Measurements from ENCODE around the gene C1orf122.

DNA sequence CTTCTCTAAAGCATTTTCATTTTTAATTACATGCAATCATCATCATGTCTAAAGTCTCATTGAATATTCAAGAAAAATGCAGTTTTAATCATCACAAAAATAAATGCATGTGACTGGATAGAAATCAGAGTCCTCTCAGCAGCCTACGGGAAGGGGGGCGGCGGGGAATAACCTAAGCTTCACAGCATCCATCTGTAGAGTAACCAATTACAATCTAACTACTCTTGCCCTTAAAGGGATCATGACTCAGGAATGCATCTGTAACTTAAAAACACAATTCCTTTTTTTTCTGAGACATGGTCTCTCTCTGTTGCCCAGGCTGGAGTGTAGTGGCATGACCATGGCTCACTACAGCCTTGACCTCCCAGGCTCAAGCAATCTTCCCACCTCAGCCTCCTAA is 29.2 kb downstream of the C1orf122 start:
- TF ChIP-seq, protein P1, sequence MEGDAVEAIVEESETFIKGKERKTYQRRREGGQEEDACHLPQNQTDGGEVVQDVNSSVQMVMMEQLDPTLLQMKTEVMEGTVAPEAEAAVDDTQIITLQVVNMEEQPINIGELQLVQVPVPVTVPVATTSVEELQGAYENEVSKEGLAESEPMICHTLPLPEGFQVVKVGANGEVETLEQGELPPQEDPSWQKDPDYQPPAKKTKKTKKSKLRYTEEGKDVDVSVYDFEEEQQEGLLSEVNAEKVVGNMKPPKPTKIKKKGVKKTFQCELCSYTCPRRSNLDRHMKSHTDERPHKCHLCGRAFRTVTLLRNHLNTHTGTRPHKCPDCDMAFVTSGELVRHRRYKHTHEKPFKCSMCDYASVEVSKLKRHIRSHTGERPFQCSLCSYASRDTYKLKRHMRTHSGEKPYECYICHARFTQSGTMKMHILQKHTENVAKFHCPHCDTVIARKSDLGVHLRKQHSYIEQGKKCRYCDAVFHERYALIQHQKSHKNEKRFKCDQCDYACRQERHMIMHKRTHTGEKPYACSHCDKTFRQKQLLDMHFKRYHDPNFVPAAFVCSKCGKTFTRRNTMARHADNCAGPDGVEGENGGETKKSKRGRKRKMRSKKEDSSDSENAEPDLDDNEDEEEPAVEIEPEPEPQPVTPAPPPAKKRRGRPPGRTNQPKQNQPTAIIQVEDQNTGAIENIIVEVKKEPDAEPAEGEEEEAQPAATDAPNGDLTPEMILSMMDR (conservative IDR thresholded peaks at IDR 0.05; ENCODE audit: low read depth, low read length): no peak
- no peak for TF ChIP-seq EZH2phosphoT487 (IDR thresholded peaks at IDR 0.05; ENCODE audit: borderline replicate concordance, low read length)

All from PC-3 (cell line).